C4-2B (cell line): ENCODE data around the gene UPK1A.

Experiments used
- ZFX ChIP-seq: fragments of 450-650 bp; IDR thresholded peaks from 2 replicates; pipeline ENCODE4 v1.6.1; 2017
- TF ChIP-seq, protein P1 (sequence below): fragments of 450-650 bp; conservative IDR thresholded peaks from 2 replicates; pipeline ENCODE4 v1.5.1; 2017; ENCODE audit warnings: mild to moderate bottlenecking

GRCh38 chr19:35710784-35711723 is 44.7 kb downstream of the UPK1A start:
- TF ChIP-seq, protein P1, sequence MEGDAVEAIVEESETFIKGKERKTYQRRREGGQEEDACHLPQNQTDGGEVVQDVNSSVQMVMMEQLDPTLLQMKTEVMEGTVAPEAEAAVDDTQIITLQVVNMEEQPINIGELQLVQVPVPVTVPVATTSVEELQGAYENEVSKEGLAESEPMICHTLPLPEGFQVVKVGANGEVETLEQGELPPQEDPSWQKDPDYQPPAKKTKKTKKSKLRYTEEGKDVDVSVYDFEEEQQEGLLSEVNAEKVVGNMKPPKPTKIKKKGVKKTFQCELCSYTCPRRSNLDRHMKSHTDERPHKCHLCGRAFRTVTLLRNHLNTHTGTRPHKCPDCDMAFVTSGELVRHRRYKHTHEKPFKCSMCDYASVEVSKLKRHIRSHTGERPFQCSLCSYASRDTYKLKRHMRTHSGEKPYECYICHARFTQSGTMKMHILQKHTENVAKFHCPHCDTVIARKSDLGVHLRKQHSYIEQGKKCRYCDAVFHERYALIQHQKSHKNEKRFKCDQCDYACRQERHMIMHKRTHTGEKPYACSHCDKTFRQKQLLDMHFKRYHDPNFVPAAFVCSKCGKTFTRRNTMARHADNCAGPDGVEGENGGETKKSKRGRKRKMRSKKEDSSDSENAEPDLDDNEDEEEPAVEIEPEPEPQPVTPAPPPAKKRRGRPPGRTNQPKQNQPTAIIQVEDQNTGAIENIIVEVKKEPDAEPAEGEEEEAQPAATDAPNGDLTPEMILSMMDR, result no peak
- no peak for TF ChIP-seq ZFX
